ENCODE measurements around the gene USP10. TPM values are rescaled to one million over a fixed set of nuclear protein-coding genes. Genes with fewer than 3 reads are reported as not detected.

USP10 gene
- total RNA-seq, 1 donor from 2014 or later = 177 TPM

DNA sequence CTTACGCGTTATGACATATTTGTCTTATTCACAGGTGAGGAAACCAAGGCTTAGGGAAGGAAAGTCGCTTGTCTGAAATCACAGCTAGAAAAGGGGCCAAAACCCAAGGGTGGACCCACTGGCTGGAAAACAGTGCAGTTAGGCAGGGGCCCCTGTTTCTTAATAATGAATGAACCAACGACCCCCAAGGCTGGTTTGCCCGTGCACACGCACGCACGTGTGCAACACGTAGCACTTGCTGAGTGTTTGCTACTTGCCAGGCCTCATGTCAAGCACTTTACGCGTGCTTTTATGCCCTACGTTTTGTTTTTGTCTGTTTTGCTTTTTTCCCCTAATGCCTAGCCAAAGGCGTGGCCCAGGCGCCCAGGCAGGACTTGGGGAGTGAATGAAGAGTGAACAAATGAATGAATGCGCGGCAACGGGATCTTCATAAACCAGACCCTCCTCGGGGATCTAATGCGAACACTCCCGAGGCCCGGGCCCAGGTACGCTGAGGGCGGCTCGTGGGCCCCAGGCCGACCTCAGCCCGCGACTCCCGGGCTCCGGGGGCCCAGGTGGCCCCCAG, 571 bp upstream of the USP10 start:
- Mint-ChIP-seq H3K4me3 (peak overlapping the region; percentile 90), H3K27me3 (no peaks in the 10 kb centered on the region), H3K36me3 (ENCODE audit: low read depth) (peaks cover 5% of the 10 kb centered on the region), H3K9me3 (no peaks in the 10 kb centered on the region), H3K4me1 (peaks cover 19% of the 10 kb centered on the region), H3K27ac (peak overlapping the region; percentile 80)
- no peak for DNase-seq
- intact Hi-C loops (cut with micrococcal nuclease) = no loop called here

- intact Hi-C loops (cut with micrococcal nuclease) = loop anchor here (1.0 to 5.0 kb wide), 2 partner anchors 24 to 37 kb away; no protein-coding TSS in a partner anchor
- Mint-ChIP-seq H3K4me1 (peaks cover 28% of the 10 kb centered on the region), H3K36me3 (ENCODE audit: low read depth) (peaks cover 12% of the 10 kb centered on the region), H3K4me3 (peak overlapping the region; percentile 90), H3K9me3 (no peaks in the 10 kb centered on the region), H3K27ac (peak overlapping the region; percentile 95), H3K27me3 (no peaks in the 10 kb centered on the region)
- DNase-seq = peak; percentile 87
Measured at GRCh38 chr16:84700446-84701300, 873 bp downstream of the USP10 start.

DNA sequence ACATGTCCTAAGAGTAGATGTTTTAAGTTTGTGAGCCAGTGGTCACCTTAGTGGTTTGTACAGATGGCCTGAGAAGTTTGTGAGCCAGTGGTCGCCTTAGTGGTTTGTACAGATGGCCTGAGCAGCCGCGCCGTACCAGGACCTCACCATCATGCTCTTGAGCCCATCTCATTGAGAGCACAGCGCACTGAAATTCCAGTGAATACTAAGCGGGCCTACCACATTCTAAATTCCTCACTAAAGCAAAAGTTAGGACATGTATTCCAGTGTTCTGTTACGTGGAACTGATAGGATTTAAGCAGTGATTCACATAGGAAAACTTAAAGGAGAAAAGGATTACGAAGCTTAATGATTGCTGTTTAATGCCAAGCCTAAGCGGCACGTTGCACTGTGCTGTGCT, 3.9 kb downstream of the USP10 start:
- H3K4me3 Mint-ChIP-seq = no peak overlapping the region
- no peak overlapping the region for H3K27ac Mint-ChIP-seq
- intact Hi-C loops (cut with micrococcal nuclease) = loop anchor here (2.0 to 5.0 kb wide), 2 partner anchors 13 to 34 kb away; no protein-coding TSS in a partner anchor
- H3K4me1 Mint-ChIP-seq = peaks cover 35% of the 10 kb centered on the region
- no peaks in the 10 kb centered on the region for H3K27me3 Mint-ChIP-seq
- H3K36me3 Mint-ChIP-seq (ENCODE audit: low read depth) = peaks cover 17% of the 10 kb centered on the region
- no peaks in the 10 kb centered on the region for H3K9me3 Mint-ChIP-seq
- no peak for DNase-seq

DNA sequence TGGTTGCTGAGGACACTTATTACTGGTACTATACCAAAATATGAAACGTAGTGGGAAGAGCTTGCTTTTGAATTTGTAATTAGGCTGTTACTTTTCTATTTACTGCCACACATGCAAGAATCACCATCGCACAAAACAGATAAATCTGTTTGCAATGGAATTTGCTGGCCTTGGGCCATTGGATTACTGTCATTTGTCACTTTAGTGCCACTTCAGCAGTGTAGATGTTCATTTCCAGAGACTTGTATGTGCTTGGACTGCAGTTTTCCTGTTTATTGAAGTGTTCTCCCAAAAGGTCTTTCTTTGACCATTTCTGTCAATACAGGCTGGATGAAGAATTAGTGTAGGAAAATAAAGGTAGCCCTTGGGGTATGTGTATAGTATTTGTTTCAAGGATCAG, 4.5 kb downstream of the USP10 start:
- H3K36me3 Mint-ChIP-seq (ENCODE audit: low read depth) = peaks cover 19% of the 10 kb centered on the region
- DNase-seq = no peak
- no peak overlapping the region for H3K27ac Mint-ChIP-seq
- peaks cover 37% of the 10 kb centered on the region for H3K4me1 Mint-ChIP-seq
- no peaks in the 10 kb centered on the region for H3K27me3 Mint-ChIP-seq
- no peak overlapping the region for H3K4me3 Mint-ChIP-seq
- H3K9me3 Mint-ChIP-seq = no peaks in the 10 kb centered on the region
- intact Hi-C loops (cut with micrococcal nuclease) = loop anchor here (5.0 kb wide), 1 partner anchor 33 kb away; no protein-coding TSS in a partner anchor

DNA sequence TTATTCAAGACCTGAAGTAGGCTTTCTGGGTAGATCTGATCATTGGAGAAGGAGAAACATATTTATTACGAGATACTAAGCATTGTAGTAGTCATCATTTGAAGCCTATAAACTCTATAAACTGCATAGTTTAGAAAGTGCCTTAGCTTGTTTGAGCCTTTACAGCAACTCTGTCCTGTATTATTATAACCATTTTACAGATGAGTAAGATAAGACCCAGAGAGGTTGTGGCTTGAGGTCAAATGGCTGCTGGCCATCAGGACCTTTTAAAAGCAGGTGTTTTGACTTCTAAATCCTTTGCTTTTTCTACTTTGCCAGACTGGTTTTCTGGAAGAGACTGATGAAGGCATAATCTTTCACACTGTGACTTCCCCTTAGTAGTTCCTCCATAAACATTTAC, 7.1 kb downstream of the USP10 start:
- peaks cover 46% of the 10 kb centered on the region for H3K4me1 Mint-ChIP-seq
- no peaks in the 10 kb centered on the region for H3K27me3 Mint-ChIP-seq
- DNase-seq = no peak
- H3K4me3 Mint-ChIP-seq = no peak overlapping the region
- no peak overlapping the region for H3K27ac Mint-ChIP-seq
- intact Hi-C loops (cut with micrococcal nuclease) = no loop called here
- H3K36me3 Mint-ChIP-seq (ENCODE audit: low read depth) = peaks cover 21% of the 10 kb centered on the region
- no peaks in the 10 kb centered on the region for H3K9me3 Mint-ChIP-seq

DNA sequence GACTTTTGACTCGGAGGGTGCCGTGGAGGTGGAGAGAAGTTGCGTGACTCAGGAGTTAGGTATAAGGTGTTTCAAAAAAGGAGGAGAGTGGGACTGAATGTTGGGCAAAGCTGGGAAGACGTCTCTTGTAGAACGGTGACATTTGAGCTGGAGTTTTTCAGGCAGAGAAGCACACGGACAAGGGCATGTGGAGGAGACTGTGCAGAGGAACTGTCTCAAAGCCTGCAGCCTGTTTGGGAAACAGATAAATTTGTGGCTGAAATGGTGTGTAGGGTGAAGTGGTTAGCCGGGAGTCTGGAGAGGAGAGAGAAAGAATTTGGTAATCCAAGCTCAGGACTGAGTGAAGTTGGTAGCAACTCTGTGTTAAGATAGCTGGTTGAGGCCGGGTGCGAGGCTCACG, 9.8 kb downstream of the USP10 start:
- Mint-ChIP-seq H3K4me1 (peaks cover 44% of the 10 kb centered on the region), H3K27ac (no peak overlapping the region), H3K4me3 (no peak overlapping the region), H3K9me3 (no peaks in the 10 kb centered on the region), H3K27me3 (no peaks in the 10 kb centered on the region), H3K36me3 (ENCODE audit: low read depth) (peaks cover 23% of the 10 kb centered on the region)
- no peak for DNase-seq
- intact Hi-C loops (cut with micrococcal nuclease) = no loop called here

- Mint-ChIP-seq H3K36me3 (ENCODE audit: low read depth) (peaks cover 16% of the 10 kb centered on the region), H3K4me3 (no peak overlapping the region), H3K27ac (no peak overlapping the region), H3K9me3 (no peaks in the 10 kb centered on the region), H3K4me1 (peaks cover 40% of the 10 kb centered on the region), H3K27me3 (no peaks in the 10 kb centered on the region)
- no peak for DNase-seq
- intact Hi-C loops (cut with micrococcal nuclease) = no loop called here
Measured at GRCh38 chr16:84710686-84711085, 10.9 kb downstream of the USP10 start.

DNA sequence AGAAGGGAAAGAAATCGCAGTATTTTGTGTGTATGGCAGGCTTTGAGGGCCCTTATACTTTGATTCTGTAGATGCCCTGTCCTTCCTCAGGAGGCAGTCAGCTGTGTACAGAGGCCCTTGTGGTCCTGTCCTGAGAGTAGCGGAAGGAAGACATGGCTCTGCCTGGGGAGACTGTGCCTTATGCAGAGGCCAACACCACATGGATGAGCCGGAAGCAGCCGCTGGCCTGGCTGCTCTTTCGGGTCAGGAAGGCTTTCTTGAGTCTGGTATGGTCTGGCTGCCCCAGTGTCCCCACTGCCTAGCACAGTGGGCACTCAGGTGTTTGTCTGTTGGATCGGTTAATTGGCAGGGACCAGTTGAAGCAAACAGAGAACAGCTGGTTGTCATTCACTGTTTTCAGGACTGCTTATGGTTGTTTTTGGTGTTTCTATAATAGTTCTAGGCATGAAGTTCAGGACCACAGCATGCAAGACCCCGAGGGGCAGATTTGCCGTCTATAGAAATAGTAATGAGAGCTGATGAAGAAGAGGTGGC, 12.4 kb downstream of the USP10 start:
- Mint-ChIP-seq H3K27me3 (no peaks in the 10 kb centered on the region), H3K27ac (no peak overlapping the region), H3K4me3 (no peak overlapping the region), H3K9me3 (no peaks in the 10 kb centered on the region), H3K36me3 (ENCODE audit: low read depth) (peaks cover 23% of the 10 kb centered on the region), H3K4me1 (peaks cover 44% of the 10 kb centered on the region)
- intact Hi-C loops (cut with micrococcal nuclease) = no loop called here
- no peak for DNase-seq

GRCh38 chr16:84712801-84713775, 13.3 kb downstream of the USP10 start:
- peaks cover 24% of the 10 kb centered on the region for H3K36me3 Mint-ChIP-seq (ENCODE audit: low read depth)
- H3K4me1 Mint-ChIP-seq = peaks cover 45% of the 10 kb centered on the region
- H3K9me3 Mint-ChIP-seq = no peaks in the 10 kb centered on the region
- no peak overlapping the region for H3K4me3 Mint-ChIP-seq
- intact Hi-C loops (cut with micrococcal nuclease) = no loop called here
- no peak for DNase-seq
- no peaks in the 10 kb centered on the region for H3K27me3 Mint-ChIP-seq
- H3K27ac Mint-ChIP-seq = peak overlapping the region; percentile 27

DNA sequence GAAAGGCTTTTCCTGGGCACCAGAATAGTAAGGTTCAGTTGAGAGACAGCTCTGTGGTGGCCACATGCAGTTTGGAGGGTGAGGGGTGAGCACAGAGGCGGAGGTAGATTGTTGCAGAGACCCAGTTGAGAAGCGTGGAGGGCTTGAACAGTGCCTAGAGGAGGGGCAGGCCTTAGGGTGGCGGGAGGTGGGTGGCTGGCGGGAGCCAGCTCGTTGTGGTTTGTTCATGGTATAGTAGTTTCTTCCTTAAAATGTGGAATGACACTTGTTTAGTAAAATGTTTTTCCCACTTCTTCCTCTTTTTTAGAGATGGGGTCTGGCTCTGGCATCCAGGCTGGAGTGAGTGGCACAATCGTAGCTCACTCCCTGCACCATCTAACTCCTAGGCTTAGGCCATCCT, 14.2 kb downstream of the USP10 start:
- no peaks in the 10 kb centered on the region for H3K9me3 Mint-ChIP-seq
- H3K27ac Mint-ChIP-seq = no peak overlapping the region
- no peak for DNase-seq
- peaks cover 23% of the 10 kb centered on the region for H3K36me3 Mint-ChIP-seq (ENCODE audit: low read depth)
- no peaks in the 10 kb centered on the region for H3K27me3 Mint-ChIP-seq
- peaks cover 41% of the 10 kb centered on the region for H3K4me1 Mint-ChIP-seq
- intact Hi-C loops (cut with micrococcal nuclease) = no loop called here
- H3K4me3 Mint-ChIP-seq = no peak overlapping the region

GRCh38 chr16:84715424-84715823, 15.6 kb downstream of the USP10 start:
- Mint-ChIP-seq H3K4me1 (peaks cover 43% of the 10 kb centered on the region), H3K36me3 (ENCODE audit: low read depth) (peaks cover 33% of the 10 kb centered on the region), H3K27ac (no peak overlapping the region), H3K27me3 (no peaks in the 10 kb centered on the region), H3K9me3 (no peaks in the 10 kb centered on the region), H3K4me3 (no peak overlapping the region)
- DNase-seq = no peak
- intact Hi-C loops (cut with micrococcal nuclease) = no loop called here

DNA sequence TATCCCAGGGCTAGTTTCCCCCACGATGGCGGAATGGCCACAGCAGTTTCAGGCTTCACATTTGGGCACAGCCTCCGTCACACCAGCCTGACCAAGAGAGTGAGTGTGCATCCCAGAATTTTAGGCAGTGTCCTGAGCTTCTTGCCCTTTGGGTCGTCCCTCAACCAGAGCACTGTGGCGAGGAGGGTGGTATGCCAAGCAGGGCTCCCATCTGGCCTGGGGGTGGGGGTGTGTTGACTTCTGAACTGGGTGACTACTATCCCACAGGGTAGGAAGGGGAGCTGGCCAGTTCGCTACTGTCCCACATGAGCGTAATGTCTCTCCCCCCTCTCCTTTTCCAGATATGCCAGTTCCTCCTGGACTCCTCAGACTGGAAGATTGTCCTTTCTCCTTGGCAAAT, 16.1 kb downstream of the USP10 start:
- Mint-ChIP-seq H3K27ac (no peak overlapping the region), H3K27me3 (no peaks in the 10 kb centered on the region), H3K4me3 (no peak overlapping the region), H3K36me3 (ENCODE audit: low read depth) (peaks cover 30% of the 10 kb centered on the region), H3K4me1 (peaks cover 40% of the 10 kb centered on the region), H3K9me3 (no peaks in the 10 kb centered on the region)
- intact Hi-C loops (cut with micrococcal nuclease) = loop anchor here (2.0 kb wide), 1 partner anchor 13 kb away; no protein-coding TSS in a partner anchor
- DNase-seq = no peak

DNA sequence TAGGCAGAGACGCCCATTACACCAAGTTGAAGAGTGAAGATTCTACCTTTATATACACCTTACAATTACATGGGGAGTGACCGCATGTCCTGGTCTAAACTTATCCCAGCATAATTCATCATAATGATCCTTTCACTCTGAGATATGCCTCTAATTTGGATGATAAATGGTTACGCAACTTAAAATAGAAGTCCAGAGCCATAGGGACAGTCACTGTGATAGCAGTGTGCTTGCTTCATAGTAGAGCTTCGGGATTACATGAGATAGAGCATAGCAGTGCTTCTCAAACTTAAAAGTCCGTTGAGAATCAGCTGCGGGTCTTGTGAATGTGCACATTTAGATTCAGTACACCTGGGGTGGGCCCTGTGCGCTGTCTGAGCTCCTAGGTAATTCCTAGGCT, 16.9 kb downstream of the USP10 start:
- Mint-ChIP-seq H3K9me3 (no peaks in the 10 kb centered on the region), H3K4me3 (no peak overlapping the region), H3K36me3 (ENCODE audit: low read depth) (peaks cover 34% of the 10 kb centered on the region), H3K4me1 (peaks cover 36% of the 10 kb centered on the region), H3K27me3 (no peaks in the 10 kb centered on the region), H3K27ac (no peak overlapping the region)
- DNase-seq = no peak
- intact Hi-C loops (cut with micrococcal nuclease) = loop anchor here (2.0 kb wide), 1 partner anchor 14 kb away; no protein-coding TSS in a partner anchor

Measured in activated CD4-positive, alpha-beta T cell treated with anti-CD3 and anti-CD28 coated beads, Interleukin-2, amount 10 ng/mL, durations not matched to agents 24 days and 14 days (primary cell).